B cell (primary cell): ENCODE results near the gene KRTAP10-5. TPM values are rescaled to one million over a fixed set of nuclear protein-coding genes. Genes with fewer than 3 reads are reported as not detected.

Experiments used
- ATAC-seq: fragments of 200-7000 bp; cut with Tn5 transposase; one replicate; pipeline ENCODE4 v1.10.0; 2021; ENCODE audit warnings: low read depth, mild to moderate bottlenecking, moderate number of reproducible peaks, moderate library complexity
- CTCF ChIA-PET: fragments of 350-600 bp; sonication (Branson Sonifier 250); formaldehyde crosslinking; loops from one replicate; lab custom pipeline; 2021; ENCODE audit warnings: antibody characterized with exemption, inconsistent platforms; lab: Charles Lee
- POLR2A ChIA-PET: fragments of 350-600 bp; sonication (Branson Sonifier 250); formaldehyde crosslinking; loops from one replicate; lab custom pipeline; 2021; ENCODE audit warnings: antibody characterized with exemption; lab: Charles Lee
- DNase-seq: peaks from one replicate; pipeline ENCODE4 v3.0.0; 2013
- H2AFZ ChIP-seq: 2 replicates; pipeline ENCODE4 v1.6.1; 2012; ENCODE audit warnings: mild to moderate bottlenecking, low read depth, low read length; ENCODE audit not compliant: insufficient read depth, poor library complexity, severe bottlenecking
- H3K27ac ChIP-seq, 2 donors: 1 replicate in 1 of 2; 2 replicates in 1 of 2; pipeline ENCODE4 v1.5.1; 2012 to 2013; ENCODE audit warnings: low read length in 2 of 2, mild to moderate bottlenecking in 2 of 2, moderate library complexity in 1 of 2
- H3K27me3 ChIP-seq, 4 experiments: fragments of 200-600 bp in 1 of 4; sonication (generic) in 1 of 4; replicated peaks in 1 of 4; 1 replicate in 2 of 4; 2 replicates in 2 of 4; pipeline versions ENCODE4 v1.6.1 to v1.7.0; 2013 to 2016; ENCODE audit warnings: low read length in 3 of 4, mild to moderate bottlenecking in 2 of 4, mixed read lengths in 1 of 4, moderate library complexity in 1 of 4; ENCODE audit not compliant: insufficient read depth in 4 of 4, control insufficient read depth in 3 of 4; ENCODE audit errors: control extremely low read depth in 1 of 4
- H3K36me3 ChIP-seq, 2 experiments: replicated peaks in 1 of 2; 1 replicate in 1 of 2; 2 replicates in 1 of 2; pipeline versions ENCODE4 v1.6.1 to v1.7.1; 2013; ENCODE audit warnings: low read length in 1 of 2; ENCODE audit not compliant: insufficient read depth in 2 of 2, control insufficient read depth in 1 of 2; ENCODE audit errors: control extremely low read depth in 1 of 2, extremely low read depth in 1 of 2
- H3K4me1 ChIP-seq, 2 donors: fragments of 200-600 bp in 1 of 2; sonication (generic) in 1 of 2; 1 replicate in 1 of 2; 2 replicates in 1 of 2; pipeline versions ENCODE4 v1.5.1 to v1.6.1; 2013 to 2017; ENCODE audit warnings: low read length in 2 of 2; ENCODE audit not compliant: control insufficient read depth in 2 of 2, insufficient read depth in 2 of 2
- H3K4me2 ChIP-seq: replicated peaks from 2 replicates; pipeline ENCODE3; 2012; ENCODE audit warnings: mild to moderate bottlenecking, low read depth, low read length; ENCODE audit not compliant: poor library complexity, severe bottlenecking
- H3K4me3 ChIP-seq, 5 experiments: fragments of 200-600 bp in 1 of 5; sonication (generic) in 1 of 5; 1 replicate in 3 of 5; 2 replicates in 2 of 5; pipeline versions ENCODE4 v1.5.1 to v1.7.0; 2011 to 2016; ENCODE audit warnings: low read length in 4 of 5, mild to moderate bottlenecking in 4 of 5, low read depth in 2 of 5, control low read depth in 1 of 5, moderate library complexity in 1 of 5; ENCODE audit not compliant: insufficient read depth in 1 of 5; ENCODE audit errors: control extremely low read depth in 1 of 5, extremely low read depth in 1 of 5
- H3K79me2 ChIP-seq: fragments of 200-600 bp; sonication (generic); one replicate; pipeline ENCODE4 v1.6.0; 2016; ENCODE audit warnings: low read length; ENCODE audit not compliant: control insufficient read depth, insufficient read depth
- H3K9ac ChIP-seq: fragments of 200-600 bp; sonication (generic); 2 replicates; pipeline ENCODE4 v1.6.1; 2017; ENCODE audit warnings: mild to moderate bottlenecking, low read length, moderate library complexity
- H3K9me3 ChIP-seq, 3 donors: one replicate each; pipeline versions ENCODE4 v1.6.1 to v1.7.1; 2013; ENCODE audit warnings: low read length in 2 of 3; ENCODE audit not compliant: control insufficient read depth in 2 of 3, insufficient read depth in 1 of 3; ENCODE audit errors: control extremely low read depth in 1 of 3
- H4K20me1 ChIP-seq: 2 replicates; pipeline ENCODE4 v1.6.0; 2012; ENCODE audit warnings: mild to moderate bottlenecking, low read length; ENCODE audit not compliant: insufficient read depth, control insufficient read depth, poor library complexity, severe bottlenecking
- H3K27ac Mint-ChIP-seq: one replicate; pipeline ENCODE4 v1.8.0; 2021; ENCODE audit warnings: mixed read lengths
- H3K27me3 Mint-ChIP-seq: one replicate; pipeline ENCODE4 v1.8.0; 2021; ENCODE audit warnings: mixed read lengths
- H3K4me1 Mint-ChIP-seq: one replicate; pipeline ENCODE4 v1.8.0; 2021; ENCODE audit warnings: mixed read lengths
- H3K4me3 Mint-ChIP-seq: one replicate; pipeline ENCODE4 v1.8.0; 2021; ENCODE audit warnings: mixed read lengths
- H3K9me3 Mint-ChIP-seq: one replicate; pipeline ENCODE4 v1.8.0; 2022; ENCODE audit warnings: mixed read lengths; ENCODE audit not compliant: insufficient read depth
- CTCF ChIP-seq: fragments of 200-600 bp; IDR thresholded peaks from one replicate; pipeline ENCODE4 v1.8.0; 2022; ENCODE audit warnings: antibody characterized with exemption, mild to moderate bottlenecking
- EZH2 ChIP-seq: IDR thresholded peaks from 2 replicates; pipeline ENCODE4 v1.6.1; 2012; ENCODE audit warnings: borderline replicate concordance, low read depth, mild to moderate bottlenecking, moderate library complexity, low read length; ENCODE audit not compliant: insufficient read depth, poor library complexity, severe bottlenecking
- WGBS: methylation state at CpG from one replicate; pipeline ENCODE4 v1.1.5; 2013; ENCODE audit warnings: missing lambda C conversion rate; ENCODE audit not compliant: insufficient coverage; 5-methylcytosine and 5-hydroxymethylcytosine counted together
- intact Hi-C: fragments of 100-400 bp; cut with micrococcal nuclease; formaldehyde crosslinking; loops from one replicate; pipeline ENCODE4 v1.10.0; 2022
- polyA plus RNA-seq: library from polyadenylated mRNA; depleted of rRNA; stranded (reverse); fragments of >200 nt; gene quantifications from 2 replicates; pipeline ENCODE4 v1.2.3, GENCODE V29; 2012
- total RNA-seq, 2 donors: library from RNA; stranded (reverse); fragments of 120-200 nt in 1 of 2; gene quantifications; 1 replicate in 1 of 2; 2 replicates in 1 of 2; pipeline versions ENCODE4 v1.2.3 to v1.2.4, GENCODE V29; 2013 to 2022

Gene KRTAP10-5
- total and polyA plus RNA-seq, 2 donors (not counting 1 experiment from before 2014, with no cell fraction given), result not detected

DNA sequence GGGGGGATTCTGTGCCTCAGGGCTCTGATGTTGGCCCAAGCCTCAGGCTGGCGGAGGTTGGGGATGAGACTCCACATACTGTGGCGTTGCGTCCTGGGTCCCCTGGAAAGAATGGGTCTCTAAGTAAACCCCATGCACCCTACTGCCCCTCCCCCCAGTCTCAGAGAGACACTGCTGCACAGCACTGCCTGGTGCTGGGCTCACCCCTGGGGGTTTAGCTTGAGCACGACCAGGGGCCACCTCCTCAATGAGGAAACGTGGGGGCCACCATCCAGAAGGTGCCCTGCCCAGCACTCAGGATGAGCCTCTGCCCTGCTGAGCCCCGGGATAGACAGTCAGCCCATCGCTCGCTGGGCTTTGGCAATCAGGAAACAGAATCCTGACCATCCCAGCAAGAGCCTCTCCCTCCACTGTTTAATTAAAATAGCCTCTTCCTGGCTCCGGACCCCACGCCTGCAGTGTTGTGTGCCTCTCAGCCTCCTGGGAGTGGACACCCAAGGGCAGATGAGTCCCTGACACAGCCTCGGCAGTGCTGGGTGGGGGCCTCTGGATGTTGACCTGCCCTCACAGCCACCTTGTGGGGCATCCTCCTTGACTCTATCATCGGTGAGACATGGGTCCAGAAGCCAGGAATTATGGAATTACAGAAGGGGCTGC, 10.4 kb downstream of the KRTAP10-5 start:
- no peak overlapping the region for H3K27ac Mint-ChIP-seq
- peaks cover 0 to 18% (median 2%) of the 10 kb centered on the region in 3 donors for H3K9me3 ChIP-seq
- ATAC-seq, result no peak
- H3K27me3 Mint-ChIP-seq, result peaks cover 27% of the 10 kb centered on the region
- peaks cover 12 to 18% of the 10 kb centered on the region in 2 donors for H3K4me1 ChIP-seq
- peaks cover 0 to 2% (median 0%) of the 10 kb centered on the region in 4 experiments for H3K27me3 ChIP-seq
- no peak overlapping the region for H3K4me3 ChIP-seq
- H3K9ac ChIP-seq, result no peak overlapping the region
- H3K9me3 Mint-ChIP-seq, result peaks cover 2% of the 10 kb centered on the region
- no peak overlapping the region for H3K4me2 ChIP-seq
- no peak overlapping the region for H3K27ac ChIP-seq
- POLR2A ChIA-PET, result no interaction called here
- H3K36me3 ChIP-seq, result no peaks in the 10 kb centered on the region
- H3K4me3 Mint-ChIP-seq, result no peak overlapping the region
- no peaks in the 10 kb centered on the region for H3K79me2 ChIP-seq
- CTCF ChIA-PET, result no interaction called here
- WGBS, result 89% methylated on average over 11 of the region's 12 CpGs
- H3K4me1 Mint-ChIP-seq, result peaks cover 20% of the 10 kb centered on the region
- no peaks in the 10 kb centered on the region for H4K20me1 ChIP-seq
- intact Hi-C loops, result loop anchor here (5.0 kb wide), 1 partner anchor 542 kb away; no protein-coding TSS in a partner anchor
- TF ChIP-seq CTCF, result no peak
- no peak for TF ChIP-seq EZH2
- DNase-seq, result no peak
- H2AFZ ChIP-seq, result no peak overlapping the region
